IMR-90 (cell line): ENCODE data around the gene CASP7. TPM values are rescaled to one million over a fixed set of nuclear protein-coding genes. Genes with fewer than 3 reads are reported as not detected.

Source experiments
- ATAC-seq: fragments of 200-7000 bp; cut with Tn5 transposase; 2 replicates; pipeline ENCODE4 v1.9.1; 2020; ENCODE audit warnings: low read depth, mild to moderate bottlenecking, moderate library complexity
- BruUV-seq: library from RNA; stranded (reverse); fragments of 400-500 nt; replicated peaks from 2 replicates; lab custom pipeline; 2021; lab: Mats Ljungman, UMichigan
- CTCF ChIA-PET: fragments of 300-600 bp; formaldehyde crosslinking; extraction: SDS; loops from one replicate; lab custom pipeline; 2021; ENCODE audit warnings: antibody characterized with exemption; lab: Yijun Ruan, JAX
- POLR2A ChIA-PET: fragments of 300-600 bp; sonication (Branson Sonifier 250); formaldehyde crosslinking; loops from one replicate; lab custom pipeline; 2022; ENCODE audit warnings: antibody characterized with exemption; ENCODE audit not compliant: unreplicated experiment; lab: Charles Lee
- DNase-seq: peaks from one replicate; pipeline ENCODE4 v3.0.0; 2013
- H2AFZ ChIP-seq: replicated peaks from 2 replicates; pipeline ENCODE3; 2013; ENCODE audit warnings: low read length, mild to moderate bottlenecking; ENCODE audit not compliant: poor library complexity
- H2AK5ac ChIP-seq: 2 replicates; pipeline ENCODE4 v1.6.1; 2013; ENCODE audit warnings: low read depth, low read length, inconsistent platforms
- H2AK9ac ChIP-seq: replicated peaks from 2 replicates; pipeline ENCODE3; 2013; ENCODE audit warnings: mild to moderate bottlenecking, low read depth, low read length, moderate library complexity; ENCODE audit not compliant: poor library complexity
- H2BK120ac ChIP-seq: 2 replicates; pipeline ENCODE4 v1.6.1; 2013; ENCODE audit warnings: low read depth, low read length, inconsistent platforms
- H2BK15ac ChIP-seq: 3 replicates; pipeline ENCODE4 v1.6.1; 2013; ENCODE audit warnings: low read depth, low read length, inconsistent platforms
- H2BK20ac ChIP-seq: 2 replicates; pipeline ENCODE4 v1.6.1; 2013; ENCODE audit warnings: low read depth, mild to moderate bottlenecking, inconsistent platforms, low read length, moderate library complexity
- H2BK5ac ChIP-seq: 2 replicates; pipeline ENCODE4 v1.6.1; 2013; ENCODE audit warnings: mild to moderate bottlenecking, low read depth, low read length, inconsistent platforms; ENCODE audit not compliant: poor library complexity, severe bottlenecking
- H3K14ac ChIP-seq: replicated peaks from 2 replicates; pipeline ENCODE4 v1.6.1; 2013; ENCODE audit warnings: low read depth, low read length, inconsistent platforms
- H3K18ac ChIP-seq: 2 replicates; pipeline ENCODE4 v1.6.1; 2013; ENCODE audit warnings: low read depth, low read length, control low read depth
- H3K23ac ChIP-seq: 2 replicates; pipeline ENCODE4 v1.6.1; 2013; ENCODE audit warnings: low read depth, low read length, inconsistent platforms
- H3K27ac ChIP-seq: 2 replicates; pipeline ENCODE4 v1.5.1; 2013; ENCODE audit warnings: mild to moderate bottlenecking, control low read depth, low read length; ENCODE audit not compliant: insufficient read depth
- H3K27me3 ChIP-seq: 2 replicates; pipeline ENCODE4 v1.6.1; 2013; ENCODE audit warnings: low read length; ENCODE audit not compliant: control insufficient read depth, insufficient read depth
- H3K36me3 ChIP-seq: 2 replicates; pipeline ENCODE4 v1.6.1; 2013; ENCODE audit warnings: low read length, mixed read lengths; ENCODE audit not compliant: control insufficient read depth, insufficient read depth
- H3K4ac ChIP-seq: 2 replicates; pipeline ENCODE4 v1.6.1; 2013; ENCODE audit warnings: low read depth, low read length, inconsistent platforms
- H3K4me1 ChIP-seq: 2 replicates; pipeline ENCODE4 v1.6.1; 2013; ENCODE audit warnings: low read length, mixed read lengths; ENCODE audit not compliant: control insufficient read depth, insufficient read depth
- H3K4me2 ChIP-seq: 2 replicates; pipeline ENCODE4 v1.6.1; 2013; ENCODE audit warnings: low read depth, mild to moderate bottlenecking, control low read depth, low read length, moderate library complexity
- H3K4me3 ChIP-seq: 2 replicates; pipeline ENCODE4 v1.5.1; 2013; ENCODE audit warnings: low read depth, mild to moderate bottlenecking, control low read depth, low read length, moderate library complexity; ENCODE audit not compliant: insufficient read depth
- H3K56ac ChIP-seq: 2 replicates; pipeline ENCODE4 v1.6.1; 2013; ENCODE audit warnings: low read length, inconsistent platforms; ENCODE audit not compliant: insufficient read depth; ENCODE audit errors: extremely low read depth
- H3K79me1 ChIP-seq, 2 experiments: 2 replicates each; pipeline ENCODE4 v1.6.1; 2013; ENCODE audit warnings: low read length in 2 of 2, inconsistent platforms in 1 of 2, low read depth in 1 of 2
- H3K9ac ChIP-seq: 2 replicates; pipeline ENCODE4 v1.6.1; 2013; ENCODE audit warnings: low read depth, low read length, control low read depth
- H3K9me1 ChIP-seq: 2 replicates; pipeline ENCODE4 v1.6.1; 2013; ENCODE audit warnings: low read length, inconsistent platforms; ENCODE audit not compliant: insufficient read depth
- H3K9me3 ChIP-seq: 2 replicates; pipeline ENCODE4 v1.6.1; 2013; ENCODE audit warnings: low read length; ENCODE audit not compliant: control insufficient read depth, insufficient read depth
- H4K20me1 ChIP-seq: 2 replicates; pipeline ENCODE4 v1.6.1; 2013; ENCODE audit warnings: low read length, inconsistent platforms; ENCODE audit not compliant: insufficient read depth
- H4K5ac ChIP-seq: 2 replicates; pipeline ENCODE4 v1.6.1; 2013; ENCODE audit warnings: mild to moderate bottlenecking, low read depth, low read length, control low read depth
- H4K8ac ChIP-seq, 2 experiments: 2 replicates each; pipeline ENCODE4 v1.6.1; 2013; ENCODE audit warnings: low read depth in 2 of 2, low read length in 2 of 2, control low read depth in 1 of 2, inconsistent platforms in 1 of 2
- H4K91ac ChIP-seq: 2 replicates; pipeline ENCODE4 v1.6.1; 2013; ENCODE audit warnings: low read depth, low read length, inconsistent platforms; ENCODE audit not compliant: insufficient read depth
- BHLHE40 ChIP-seq: fragments of 150-350 bp; IDR thresholded peaks from 2 replicates; pipeline ENCODE4 v1.6.1; 2016; ENCODE audit warnings: mild to moderate bottlenecking, low read depth, low read length
- CEBPB ChIP-seq: IDR thresholded peaks from 2 replicates; pipeline ENCODE4 v1.6.1; 2012; ENCODE audit warnings: low read depth, low read length, improper control_type of control experiment
- CHD1 ChIP-seq: IDR thresholded peaks from 2 replicates; pipeline ENCODE4 v1.6.1; 2012; ENCODE audit warnings: low read depth, low read length, improper control_type of control experiment
- ELK1 ChIP-seq: fragments of 150-350 bp; IDR thresholded peaks from 2 replicates; pipeline ENCODE4 v1.6.1; 2016; ENCODE audit warnings: low read depth, mild to moderate bottlenecking, low read length, moderate library complexity, borderline replicate concordance
- MAFK ChIP-seq: IDR thresholded peaks from 2 replicates; pipeline ENCODE4 v1.6.1; 2012; ENCODE audit warnings: low read depth, low read length, improper control_type of control experiment
- MAZ ChIP-seq: IDR thresholded peaks from 2 replicates; pipeline ENCODE4 v1.6.1; 2012; ENCODE audit warnings: low read depth, mild to moderate bottlenecking, low read length, improper control_type of control experiment, moderate library complexity, borderline replicate concordance
- MXI1 ChIP-seq: IDR thresholded peaks from 2 replicates; pipeline ENCODE4 v1.6.1; 2012; ENCODE audit warnings: low read depth, mild to moderate bottlenecking, low read length, moderate library complexity, borderline replicate concordance
- NFE2L2 ChIP-seq: fragments of 150-350 bp; IDR thresholded peaks from 2 replicates; pipeline ENCODE4 v1.6.1; 2016; ENCODE audit warnings: low read depth, mild to moderate bottlenecking, low read length
- RAD21 ChIP-seq: IDR thresholded peaks from 2 replicates; pipeline ENCODE4 v1.6.1; 2012; ENCODE audit warnings: low read length, improper control_type of control experiment
- RCOR1 ChIP-seq: IDR thresholded peaks from 2 replicates; pipeline ENCODE4 v1.6.1; 2012; ENCODE audit warnings: mild to moderate bottlenecking, low read length, improper control_type of control experiment; ENCODE audit not compliant: insufficient replicate concordance
- RFX5 ChIP-seq: IDR thresholded peaks from 2 replicates; pipeline ENCODE4 v1.8.0; 2012; ENCODE audit warnings: low read depth, mild to moderate bottlenecking, low read length, moderate library complexity
- SMC3 ChIP-seq: fragments of 150-350 bp; IDR thresholded peaks from 2 replicates; pipeline ENCODE4 v1.6.1; 2016; ENCODE audit warnings: low read depth, mild to moderate bottlenecking, antibody characterized with exemption, low read length, moderate library complexity
- WGBS, 2 experiments: methylation state at CpG; one replicate each; pipeline versions ENCODE4 v1.1.5 to v1.1.7; 2013; ENCODE audit warnings: missing lambda C conversion rate in 2 of 2; ENCODE audit not compliant: insufficient read length in 1 of 2; ENCODE audit errors: extremely low coverage in 2 of 2; 5-methylcytosine and 5-hydroxymethylcytosine counted together
- dilution Hi-C: fragments of 300-500 bp; cut with HindIII; formaldehyde crosslinking; loops from one replicate; pipeline ENCODE4 v1.14.3; 2018; ENCODE audit warnings: low sequenced_read_pairs; ENCODE audit not compliant: unreplicated experiment
- in situ Hi-C: fragments of 300-500 bp; cut with MboI; formaldehyde crosslinking; loops from 3 replicates; pipeline ENCODE4 v1.14.3; 2019; ENCODE audit warnings: low sequenced_read_pairs, inconsistent platforms, mixed read lengths
- intact Hi-C: fragments of 100-400 bp; cut with micrococcal nuclease; formaldehyde crosslinking; loops from 2 replicates; pipeline ENCODE4 v1.10.0; 2022
- polyA plus RNA-seq, 3 experiments: library from polyadenylated mRNA; depleted of rRNA; stranded (reverse); fragments of >200 nt; gene quantifications; 2 replicates each; pipeline ENCODE4 v1.2.3, GENCODE V29; 2012; ENCODE audit warnings: low replicate concordance in 1 of 3
- total RNA-seq: library from RNA; depleted of rRNA; stranded (reverse); fragments of >200 nt; gene quantifications from 2 replicates; pipeline ENCODE4 v1.2.3, GENCODE V29; 2012
- TF ChIP-seq, protein P1 (sequence below): conservative IDR thresholded peaks from 2 replicates; pipeline ENCODE4 v1.5.1; 2012; ENCODE audit warnings: mild to moderate bottlenecking, low read depth, low read length, improper control_type of control experiment

CASP7 gene
- total and polyA plus RNA-seq, 2 of the 4 experiments (the other 2 are of a cell fraction): 15.1 to 16.7 TPM

- no peak overlapping the region for H2BK5ac ChIP-seq
- H3K4me1 ChIP-seq: no peaks in the 10 kb centered on the region
- POLR2A ChIA-PET: no interaction called here
- H3K9me3 ChIP-seq: no peaks in the 10 kb centered on the region
- no peak overlapping the region for H2AFZ ChIP-seq
- no peak overlapping the region for H2BK15ac ChIP-seq
- no peak overlapping the region for H3K23ac ChIP-seq
- no TSS peak for BruUV-seq
- no peak overlapping the region for H2AK9ac ChIP-seq
- H3K9me1 ChIP-seq: no peaks in the 10 kb centered on the region
- H4K91ac ChIP-seq: no peak overlapping the region
- H4K8ac ChIP-seq: no peak overlapping the region
- H3K27ac ChIP-seq: no peak overlapping the region
- no peak overlapping the region for H2BK20ac ChIP-seq
- in situ Hi-C loops: no loop called here
- H3K4ac ChIP-seq: no peak overlapping the region
- H3K4me2 ChIP-seq: no peak overlapping the region
- peaks cover 1% of the 10 kb centered on the region; the same call in 1 of the 2 replicates for H3K27me3 ChIP-seq
- no peak overlapping the region for H2BK120ac ChIP-seq
- H2AK5ac ChIP-seq: no peak overlapping the region
- no CpG with 5 or more reads among the region's 2 CpGs for WGBS, 2 experiments
- dilution Hi-C loops: no loop called here
- H3K18ac ChIP-seq: no peak overlapping the region
- TF ChIP-seq ELK1 (no peak), MXI1 (no peak), MAFK (no peak), MAZ (no peak), CHD1 (no peak), SMC3 (no peak), RCOR1 (no peak), RAD21 (no peak), BHLHE40 (no peak), NFE2L2 (no peak), CEBPB (no peak), RFX5 (no peak)
- TF ChIP-seq, protein P1, sequence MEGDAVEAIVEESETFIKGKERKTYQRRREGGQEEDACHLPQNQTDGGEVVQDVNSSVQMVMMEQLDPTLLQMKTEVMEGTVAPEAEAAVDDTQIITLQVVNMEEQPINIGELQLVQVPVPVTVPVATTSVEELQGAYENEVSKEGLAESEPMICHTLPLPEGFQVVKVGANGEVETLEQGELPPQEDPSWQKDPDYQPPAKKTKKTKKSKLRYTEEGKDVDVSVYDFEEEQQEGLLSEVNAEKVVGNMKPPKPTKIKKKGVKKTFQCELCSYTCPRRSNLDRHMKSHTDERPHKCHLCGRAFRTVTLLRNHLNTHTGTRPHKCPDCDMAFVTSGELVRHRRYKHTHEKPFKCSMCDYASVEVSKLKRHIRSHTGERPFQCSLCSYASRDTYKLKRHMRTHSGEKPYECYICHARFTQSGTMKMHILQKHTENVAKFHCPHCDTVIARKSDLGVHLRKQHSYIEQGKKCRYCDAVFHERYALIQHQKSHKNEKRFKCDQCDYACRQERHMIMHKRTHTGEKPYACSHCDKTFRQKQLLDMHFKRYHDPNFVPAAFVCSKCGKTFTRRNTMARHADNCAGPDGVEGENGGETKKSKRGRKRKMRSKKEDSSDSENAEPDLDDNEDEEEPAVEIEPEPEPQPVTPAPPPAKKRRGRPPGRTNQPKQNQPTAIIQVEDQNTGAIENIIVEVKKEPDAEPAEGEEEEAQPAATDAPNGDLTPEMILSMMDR: no peak
- H4K5ac ChIP-seq: no peak overlapping the region
- no peak overlapping the region for H3K14ac ChIP-seq
- DNase-seq (no peak), ATAC-seq (no peak)
- intact Hi-C loops: no loop called here
- H3K36me3 ChIP-seq: no peaks in the 10 kb centered on the region
- H4K20me1 ChIP-seq: no peaks in the 10 kb centered on the region
- no peak overlapping the region for H3K56ac ChIP-seq
- H3K9ac ChIP-seq: no peak overlapping the region
- H3K4me3 ChIP-seq: no peak overlapping the region
- H3K79me1 ChIP-seq: no peaks in the 10 kb centered on the region
- CTCF ChIA-PET: no interaction called here
Measured at GRCh38 chr10:113742466-113742865, 62.8 kb downstream of the CASP7 start.
